DOHH2 (cell line): Measurements from ENCODE around the gene PTGES.

Experiments used
- CTCF ChIP-seq: fragments of 200-600 bp; sonication (generic); IDR thresholded peaks from one replicate; pipeline ENCODE4 v1.5.1; 2014; ENCODE audit warnings: antibody characterized with exemption, mild to moderate bottlenecking, low read depth, low read length; ENCODE audit not compliant: poor library complexity, severe bottlenecking
- EZH2phosphoT487 ChIP-seq: fragments of 200-600 bp; sonication (generic); IDR thresholded peaks from 2 replicates; pipeline ENCODE4 v1.6.1; 2017; ENCODE audit warnings: borderline replicate concordance, mild to moderate bottlenecking, antibody characterized with exemption, low read length, moderate library complexity, mixed read lengths

GRCh38 chr9:129717991-129718390 is 34.9 kb downstream of the PTGES start:
- TF ChIP-seq CTCF (no peak), EZH2phosphoT487 (no peak)
